Measurements from ENCODE around the gene KCNN3.
"Not testable (repeated sequence)": the region's sequence is repeated elsewhere in the genome, so short reads cannot be mapped to it uniquely, and the experiment has no call there.

KCNN3 gene

DNA sequence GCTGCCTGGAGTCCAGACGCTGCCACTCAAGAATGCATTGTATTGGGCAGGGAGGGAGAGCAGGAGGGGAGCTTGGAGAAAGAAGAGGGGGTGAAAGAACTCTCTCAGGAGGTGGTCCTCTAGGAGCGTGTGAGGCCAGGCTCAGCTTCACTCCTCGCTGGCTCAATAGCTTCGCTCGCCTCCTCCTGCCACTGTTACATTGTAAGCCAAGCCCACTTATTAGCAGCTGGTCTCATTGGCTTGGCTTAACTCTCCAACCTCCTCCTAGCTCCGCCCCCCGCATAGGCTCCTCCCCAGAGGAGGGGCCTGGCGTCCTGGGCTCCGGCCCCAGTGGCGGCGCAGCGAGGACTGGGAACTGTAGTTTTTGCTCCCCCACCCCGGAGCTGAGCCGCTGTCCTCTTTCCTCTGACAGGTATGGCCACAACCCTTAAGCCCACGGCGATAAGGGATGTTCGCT lies at the start of gene KCNN3:
TSS of gene KCNN3 (minus strand) at position 167 of the 457 bp plus-strand sequence. CDS start 317 bp downstream, outside the sequence.
- DNase-seq (ENCODE audit: low read depth, low spot score): peak; percentile 91

DNA sequence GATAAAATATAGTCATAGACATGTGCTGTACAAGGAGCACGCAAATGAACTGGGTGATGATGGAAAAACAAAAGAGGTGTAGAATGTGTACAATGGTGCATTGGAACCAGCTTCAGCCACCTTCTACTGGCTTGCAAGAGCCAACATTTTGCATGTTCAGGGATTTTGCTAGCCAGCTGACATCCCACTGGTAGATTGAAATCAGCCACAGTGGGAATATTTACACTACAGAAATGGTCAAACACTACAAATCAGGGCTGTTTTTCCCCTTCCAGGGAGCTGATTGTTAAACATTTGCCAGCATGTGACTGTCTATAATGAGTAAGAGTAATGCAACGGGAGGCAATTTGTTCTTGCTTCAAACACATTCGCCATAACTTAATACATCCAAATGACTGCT lies 43.2 kb upstream of the KCNN3 start:
- no peak for DNase-seq (ENCODE audit: low read depth, low spot score)

DNA sequence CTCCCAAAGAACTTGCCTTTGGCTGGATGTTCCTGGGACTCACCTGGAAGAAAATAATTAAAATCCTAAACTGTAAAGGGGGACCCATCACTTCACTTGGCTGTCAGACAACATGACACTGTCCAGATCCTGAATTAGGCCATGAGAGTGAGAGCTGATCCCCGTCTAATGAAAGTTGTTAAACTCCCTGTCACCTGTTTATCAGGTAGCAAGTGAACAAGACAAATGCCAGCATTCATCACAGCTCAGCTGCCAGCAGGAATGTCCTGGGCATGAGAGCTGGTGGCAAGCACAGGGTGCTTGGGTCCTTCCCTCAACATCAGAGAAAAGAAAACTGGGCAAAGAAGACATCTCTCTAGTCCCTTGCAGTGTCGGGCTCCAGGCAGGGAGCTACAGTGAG lies 42.7 kb upstream of the KCNN3 start:
- no peak for DNase-seq (ENCODE audit: low read depth, low spot score)

DNA sequence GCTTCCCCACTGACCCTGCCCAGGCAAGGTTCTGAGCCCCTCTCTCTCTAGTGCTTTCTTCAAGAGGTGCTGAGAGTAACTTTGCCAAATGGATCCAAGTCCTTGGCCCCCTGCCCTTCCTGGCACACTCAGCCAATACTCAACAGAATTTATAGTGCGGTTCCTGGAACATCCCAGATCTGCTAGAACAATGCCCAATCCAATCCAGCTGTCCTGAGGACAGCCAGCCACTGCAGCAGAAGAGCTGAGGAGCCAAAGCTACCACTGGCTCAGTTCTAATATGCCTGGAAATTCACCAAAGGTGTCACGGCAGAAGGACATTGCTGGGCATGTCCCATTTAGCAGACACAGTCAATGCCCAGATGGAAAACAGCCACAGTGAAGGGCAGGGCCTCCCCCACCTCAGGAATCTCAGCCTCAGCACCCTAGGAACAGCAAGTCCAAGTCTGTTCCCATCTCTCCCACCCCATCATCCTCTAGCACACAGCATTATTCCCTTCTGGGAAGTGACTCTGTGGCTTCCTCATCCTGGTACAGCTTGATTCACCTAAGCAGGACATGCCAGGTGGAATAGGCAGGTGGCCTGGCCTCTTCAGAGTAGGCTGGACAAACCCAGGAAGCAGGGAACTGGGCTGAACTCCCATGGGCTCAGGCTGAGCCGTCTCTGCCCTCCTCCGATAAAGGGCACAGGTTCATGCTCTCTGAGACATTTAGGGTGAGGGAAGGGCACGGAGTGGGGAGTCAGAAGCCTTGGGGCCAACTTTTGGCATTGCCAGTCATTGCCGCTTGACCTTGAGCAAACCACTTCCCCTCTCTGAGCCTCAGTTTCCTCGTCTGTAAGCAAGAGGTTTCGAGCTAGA lies 41.8 kb upstream of the KCNN3 start:
- DNase-seq (ENCODE audit: low read depth, low spot score): no peak

DNA sequence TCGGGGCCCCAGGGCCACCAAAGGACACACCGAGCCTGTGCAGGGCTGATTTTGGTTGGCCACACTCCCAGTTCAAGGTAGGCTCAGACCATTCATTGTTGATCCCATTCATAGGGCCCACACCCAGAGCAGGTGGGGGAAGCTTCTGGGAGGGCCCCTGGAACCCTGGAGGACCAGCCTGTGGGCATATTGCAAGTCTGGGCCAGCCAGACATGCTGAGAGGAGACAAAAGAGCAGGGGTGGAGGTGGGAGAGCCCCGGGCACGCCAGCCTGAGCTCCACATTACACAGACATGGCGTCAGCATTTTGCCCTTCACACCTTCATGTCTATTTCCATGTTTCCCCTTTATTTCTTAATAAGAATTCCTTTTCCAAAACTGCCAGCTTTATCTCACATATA lies 40.8 kb upstream of the KCNN3 start:
- no peak for DNase-seq (ENCODE audit: low read depth, low spot score)

DNA sequence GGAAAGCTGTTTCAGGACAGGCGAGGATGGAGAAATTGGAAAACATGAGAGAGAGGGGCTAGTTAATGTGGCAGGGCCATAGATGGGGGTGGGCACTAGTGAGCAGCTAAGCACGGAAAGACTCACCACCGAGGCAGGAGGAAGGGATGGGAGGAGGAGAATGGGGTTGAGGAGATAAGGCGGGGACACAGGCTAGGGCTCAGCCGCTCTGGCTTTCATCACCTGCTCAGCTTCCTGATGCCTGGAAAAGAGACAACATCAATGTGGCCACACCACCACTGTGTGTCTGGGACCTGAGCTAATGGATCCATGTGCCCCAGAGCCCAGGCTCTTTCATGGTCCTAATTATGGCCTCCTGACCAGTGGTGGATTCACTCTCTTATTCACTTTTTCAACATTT lies 38.9 kb upstream of the KCNN3 start:
- DNase-seq (ENCODE audit: low read depth, low spot score): no peak

DNA sequence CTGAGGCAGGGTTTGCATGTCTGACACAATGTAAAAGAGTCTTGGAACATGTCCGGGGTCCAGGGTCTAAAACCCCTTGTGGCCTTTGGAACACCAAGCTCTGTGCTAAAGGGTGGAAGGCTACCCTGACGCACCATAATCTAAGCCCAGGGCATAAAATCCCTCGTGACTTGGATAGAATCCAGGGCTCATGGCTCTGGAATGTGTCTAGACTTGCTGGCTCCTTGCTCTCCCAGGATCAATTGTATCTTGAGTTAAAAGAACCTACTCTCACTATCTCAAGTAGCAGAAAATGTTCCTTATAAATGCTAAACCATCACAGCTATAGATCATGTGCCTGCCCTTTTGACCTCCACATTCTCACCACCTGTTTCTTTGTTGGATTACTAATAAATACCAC lies 38.0 kb upstream of the KCNN3 start:
- DNase-seq (ENCODE audit: low read depth, low spot score): not testable (repeated sequence)

DNA sequence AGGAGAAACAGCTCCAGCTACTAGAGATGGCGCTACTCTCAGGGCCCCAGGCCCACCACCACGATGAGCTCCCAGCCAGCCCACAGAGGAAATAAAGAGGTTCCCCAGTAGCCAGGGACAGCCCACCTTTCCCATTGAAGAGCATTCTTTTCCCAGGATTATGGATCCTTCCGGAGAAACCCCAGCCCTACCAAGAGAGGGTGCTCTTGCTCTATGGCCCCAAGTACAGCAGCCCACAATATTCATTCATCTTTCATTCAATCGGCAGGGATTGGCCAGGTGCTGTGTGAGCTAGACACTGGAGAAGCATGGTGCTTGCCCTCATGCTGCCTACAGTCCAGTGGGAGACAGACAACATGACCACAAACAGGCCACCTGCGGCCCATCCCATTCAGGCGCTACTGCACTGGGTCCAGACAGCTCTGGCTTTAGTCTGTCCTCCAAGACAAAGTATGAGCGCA lies 36.6 kb upstream of the KCNN3 start:
- peak; percentile 5 for DNase-seq (ENCODE audit: low read depth, low spot score)

DNA sequence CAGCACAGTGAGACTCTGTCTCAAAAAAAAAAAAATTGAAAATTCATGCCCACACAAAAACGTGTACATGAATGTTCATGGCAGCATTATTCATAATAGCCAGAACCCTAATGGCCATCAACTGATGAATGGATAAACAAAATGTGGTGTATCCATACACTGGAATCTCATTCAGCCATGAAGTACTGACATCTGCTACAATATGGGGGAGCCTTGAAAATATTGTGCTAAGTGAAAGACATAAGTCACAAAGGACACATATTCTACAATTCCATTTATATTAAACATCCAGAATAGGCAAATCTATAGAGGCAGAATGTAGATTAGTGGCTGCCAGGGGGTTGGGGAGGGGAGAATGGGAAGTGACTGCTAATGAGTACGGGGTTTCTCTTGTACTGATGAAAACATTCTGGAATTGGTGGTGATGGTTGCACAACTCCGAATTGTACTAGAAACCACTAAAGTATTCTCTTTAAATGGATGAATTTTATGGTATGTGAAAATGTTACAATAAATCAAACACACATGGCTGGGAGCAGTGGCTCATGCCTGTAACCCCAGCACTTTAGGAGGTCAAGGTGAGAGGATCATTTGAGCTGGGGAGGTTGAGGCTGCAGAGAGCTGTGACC lies 33.0 kb upstream of the KCNN3 start:
- no peak for DNase-seq (ENCODE audit: low read depth, low spot score)

DNA sequence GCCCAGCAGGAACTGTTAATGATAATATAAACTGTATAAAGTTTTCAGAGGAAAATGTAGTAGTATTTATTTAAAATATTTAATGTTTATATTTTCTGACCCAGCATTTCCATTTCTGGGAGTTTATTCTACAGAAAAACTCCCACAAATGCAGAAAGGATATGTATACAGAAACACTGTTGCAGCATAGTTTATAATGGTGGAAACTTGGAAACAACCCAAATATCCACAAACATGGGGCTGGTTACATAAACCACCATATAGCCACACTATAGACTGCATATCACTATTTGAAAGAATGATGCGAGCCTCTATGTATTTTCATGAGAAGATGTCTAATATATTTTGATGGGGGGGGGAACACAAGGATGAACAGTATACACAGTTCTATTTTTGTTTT lies 31.5 kb upstream of the KCNN3 start:
- no peak for DNase-seq (ENCODE audit: low read depth, low spot score)

DNA sequence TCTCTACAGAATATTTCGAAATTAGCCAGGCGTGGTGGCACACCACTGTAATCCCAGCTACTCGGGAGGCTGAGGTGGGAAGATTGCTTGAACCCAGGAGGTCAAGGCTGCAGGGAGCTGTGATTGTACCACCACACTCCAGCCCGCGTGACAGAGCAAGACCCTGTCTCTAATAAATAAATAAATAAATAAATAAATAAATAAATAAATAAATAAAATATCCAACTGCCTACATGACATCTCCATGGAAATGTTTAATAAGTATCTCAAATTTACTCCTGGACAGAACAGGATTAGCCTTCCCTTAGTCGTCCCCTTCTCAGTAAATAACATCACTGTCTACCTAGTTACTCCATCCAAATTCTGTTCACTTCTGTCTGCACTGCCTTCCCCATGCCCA lies 29.0 kb upstream of the KCNN3 start:
- DNase-seq (ENCODE audit: low read depth, low spot score): no peak

DNA sequence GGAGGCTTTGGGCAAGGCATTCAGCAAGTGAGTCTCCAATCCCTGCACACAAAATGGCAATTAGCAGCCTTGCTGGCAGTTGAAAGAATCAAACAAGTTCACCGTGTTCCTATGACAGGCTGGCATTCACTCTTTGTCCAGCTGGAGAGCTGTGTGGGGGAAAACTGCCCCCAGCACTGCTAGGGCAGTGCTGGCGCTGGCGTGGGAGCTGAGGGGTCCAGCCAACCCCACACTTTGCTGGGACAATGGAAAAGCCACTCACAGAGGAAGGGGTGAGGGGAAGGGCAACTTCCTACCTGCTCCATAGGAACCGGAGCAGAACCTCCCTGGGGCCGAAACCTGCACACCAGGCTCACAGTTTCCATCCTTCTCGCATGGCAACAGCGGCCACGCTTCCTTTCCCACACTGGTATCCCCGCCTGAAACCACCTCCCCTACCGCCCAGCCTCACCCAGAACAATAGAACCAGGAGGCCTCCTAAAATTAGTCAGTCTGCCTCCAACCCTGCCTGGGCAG lies 26.7 kb upstream of the KCNN3 start:
- no peak for DNase-seq (ENCODE audit: low read depth, low spot score)

DNA sequence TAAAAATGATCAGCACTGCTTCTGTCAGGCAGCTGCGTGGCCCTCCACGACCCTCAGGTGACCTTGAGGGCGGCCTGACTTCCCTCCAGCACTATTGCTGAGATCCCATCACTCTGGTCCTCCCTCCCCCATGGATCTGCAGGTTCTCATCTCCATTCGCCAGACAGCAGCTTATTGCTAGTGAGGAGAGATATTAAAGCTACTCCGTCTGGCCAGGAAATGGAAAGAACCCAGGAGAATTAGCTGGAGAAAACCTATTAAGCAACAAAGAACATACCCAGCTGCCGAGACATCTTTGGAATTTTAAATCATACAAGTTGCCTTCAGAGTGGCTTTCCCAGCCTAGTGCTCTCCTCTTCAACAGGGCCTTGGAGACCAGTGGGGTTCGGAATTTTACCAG lies 25.7 kb upstream of the KCNN3 start:
- no peak for DNase-seq (ENCODE audit: low read depth, low spot score)

DNA sequence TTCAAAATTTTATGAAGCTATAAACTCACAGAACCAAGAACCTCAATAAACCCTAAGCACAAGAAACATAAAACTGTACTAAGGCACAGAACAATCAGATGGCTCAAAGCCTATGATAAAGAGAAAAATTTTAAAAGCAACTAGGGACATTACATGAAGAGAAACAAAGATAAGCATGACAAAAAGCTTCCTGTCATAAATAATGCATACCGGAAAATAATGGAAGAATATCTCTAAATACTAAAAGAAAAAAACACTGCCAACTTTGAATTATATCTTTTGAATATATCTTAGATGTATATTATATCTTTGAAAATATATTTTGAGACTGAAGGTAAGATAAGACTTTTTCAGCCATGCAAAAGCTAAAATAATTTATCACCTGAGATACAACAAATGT lies 21.4 kb upstream of the KCNN3 start:
- no peak for DNase-seq (ENCODE audit: low read depth, low spot score)

DNA sequence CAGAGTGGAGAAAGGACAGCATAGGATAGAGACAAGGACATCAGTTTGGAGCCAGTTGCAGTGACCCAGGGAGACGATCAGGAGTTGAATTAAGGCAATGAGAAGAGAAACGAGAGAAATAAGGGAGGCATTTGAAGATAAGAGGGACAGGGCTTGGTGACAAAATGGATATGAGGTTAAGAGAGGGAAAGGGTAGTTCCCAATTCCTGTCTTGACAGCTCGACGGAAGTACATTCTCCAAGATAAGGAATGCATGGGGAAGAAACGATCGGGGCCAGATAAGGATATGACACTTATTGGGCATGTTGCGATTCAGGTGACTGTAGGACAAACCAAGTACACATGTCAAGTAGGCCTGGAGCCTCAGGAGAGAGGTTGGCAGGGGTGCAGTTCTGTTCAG lies 18.7 kb upstream of the KCNN3 start:
- DNase-seq (ENCODE audit: low read depth, low spot score): no peak

DNA sequence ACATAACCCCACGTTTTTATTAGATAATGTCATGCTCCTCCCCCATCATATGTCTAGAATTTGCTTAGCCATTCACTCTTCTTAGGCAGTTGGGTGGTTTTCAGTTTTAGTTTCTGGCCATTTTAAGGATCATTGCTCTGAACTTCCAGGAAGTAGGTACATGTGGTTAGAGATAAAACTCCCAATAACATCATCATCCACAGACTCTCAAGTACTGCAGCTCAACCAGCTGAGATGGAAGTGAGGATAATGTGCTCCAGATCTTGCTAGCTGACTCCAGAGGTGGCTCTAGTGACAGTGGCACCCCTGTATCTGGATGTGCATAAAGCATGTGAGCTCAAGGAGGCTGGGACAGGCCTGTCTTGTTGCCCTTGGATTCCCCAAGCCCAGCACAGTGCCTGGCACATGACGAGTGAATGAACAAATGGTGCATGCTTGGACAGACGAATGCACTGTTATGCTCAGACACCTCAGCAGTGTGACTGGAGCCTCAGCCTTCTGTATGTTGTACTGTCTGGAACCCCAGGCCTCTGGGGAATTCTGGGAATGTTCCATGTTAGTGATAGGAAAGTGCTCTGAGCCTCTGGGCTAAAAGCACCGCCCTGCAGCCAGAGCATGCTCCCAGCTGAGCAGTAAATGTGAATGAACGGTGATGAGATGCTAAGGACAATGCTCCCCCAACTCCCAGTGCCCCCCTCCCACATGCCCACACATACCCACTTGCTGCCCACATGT lies 16.4 kb upstream of the KCNN3 start:
- no peak for DNase-seq (ENCODE audit: low read depth, low spot score)

DNA sequence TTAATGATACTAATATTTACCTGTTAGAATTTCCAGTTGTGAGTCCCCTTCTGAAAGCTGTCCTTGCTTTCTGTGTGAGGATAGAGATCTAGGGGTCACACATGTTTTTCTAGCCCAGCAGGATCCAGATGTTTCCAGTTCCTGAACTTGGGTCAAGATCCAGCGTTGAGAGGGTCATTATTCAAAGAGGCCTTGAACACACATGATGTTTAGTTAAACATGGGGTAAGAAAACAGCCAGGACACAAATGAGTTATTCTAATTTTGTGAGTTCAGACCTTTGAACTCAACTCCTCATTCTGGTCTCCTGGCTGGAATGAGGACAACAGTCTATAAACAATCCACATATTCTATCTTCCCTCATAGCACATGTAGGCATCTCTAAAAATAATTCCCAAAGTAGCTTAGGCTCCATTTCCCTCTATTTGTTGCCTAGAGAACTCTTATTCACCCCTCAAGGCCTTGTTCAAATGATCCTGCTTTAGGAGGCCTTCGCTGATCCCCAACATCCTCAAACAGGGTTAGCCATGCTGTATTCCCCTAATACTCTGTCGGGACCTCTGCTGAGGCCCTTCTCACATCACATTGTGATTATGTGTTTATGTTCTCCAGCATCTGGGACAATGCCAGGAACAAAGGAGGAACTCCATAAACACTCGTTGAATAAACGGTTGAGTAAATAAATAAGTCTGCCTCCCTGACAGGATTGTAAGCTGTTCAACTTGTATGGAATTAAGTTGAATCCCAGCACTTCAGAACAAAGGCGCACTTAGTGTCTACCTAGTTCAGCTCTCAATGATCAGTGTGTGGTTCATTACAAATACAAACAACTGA lies 15.0 kb upstream of the KCNN3 start:
- DNase-seq (ENCODE audit: low read depth, low spot score): no peak

DNA sequence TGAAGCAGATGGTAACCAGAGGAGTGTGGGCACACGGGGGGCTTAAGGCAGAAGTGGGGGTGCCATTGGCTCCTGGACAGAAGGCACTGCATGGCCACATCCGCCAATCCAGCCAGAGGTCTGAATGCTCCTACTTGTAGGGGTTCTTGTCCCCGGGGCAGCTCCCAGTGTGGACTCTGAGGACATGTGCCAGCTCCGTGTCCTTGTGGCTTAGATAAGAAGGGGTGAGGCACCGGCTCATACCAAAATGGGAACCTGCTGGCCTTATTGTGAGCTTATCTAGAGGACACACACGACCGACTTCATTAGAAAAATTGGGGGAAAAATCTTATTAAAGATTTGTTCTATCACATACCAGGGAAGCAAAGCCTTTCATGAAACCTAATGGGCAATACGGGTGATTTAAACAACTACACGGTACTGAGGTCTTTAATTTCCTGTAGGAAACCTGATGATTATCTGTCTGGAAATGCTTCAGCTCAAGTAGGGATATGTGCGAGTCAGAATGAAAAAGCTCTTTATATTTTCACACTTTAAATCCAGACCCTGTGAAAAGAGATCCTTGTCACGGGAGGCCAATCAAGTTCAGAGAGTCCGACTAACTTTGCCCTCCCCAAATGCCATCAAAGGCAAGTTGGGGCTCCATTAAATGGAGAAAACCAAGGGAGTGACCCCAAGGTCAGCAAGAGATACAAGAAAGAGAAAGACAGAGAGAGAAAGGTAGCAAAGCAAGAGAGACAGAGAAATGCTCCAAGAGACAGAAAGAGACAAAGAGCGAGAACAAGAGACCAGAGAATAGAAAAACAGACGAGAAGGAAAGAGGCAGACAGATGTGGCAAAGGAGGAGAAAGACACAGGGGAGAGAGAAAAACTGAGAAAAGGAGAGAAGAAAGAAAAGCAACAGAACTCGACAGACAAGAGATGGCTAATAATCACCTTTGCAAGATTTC lies 14.1 kb upstream of the KCNN3 start:
- DNase-seq (ENCODE audit: low read depth, low spot score): no peak

DNA sequence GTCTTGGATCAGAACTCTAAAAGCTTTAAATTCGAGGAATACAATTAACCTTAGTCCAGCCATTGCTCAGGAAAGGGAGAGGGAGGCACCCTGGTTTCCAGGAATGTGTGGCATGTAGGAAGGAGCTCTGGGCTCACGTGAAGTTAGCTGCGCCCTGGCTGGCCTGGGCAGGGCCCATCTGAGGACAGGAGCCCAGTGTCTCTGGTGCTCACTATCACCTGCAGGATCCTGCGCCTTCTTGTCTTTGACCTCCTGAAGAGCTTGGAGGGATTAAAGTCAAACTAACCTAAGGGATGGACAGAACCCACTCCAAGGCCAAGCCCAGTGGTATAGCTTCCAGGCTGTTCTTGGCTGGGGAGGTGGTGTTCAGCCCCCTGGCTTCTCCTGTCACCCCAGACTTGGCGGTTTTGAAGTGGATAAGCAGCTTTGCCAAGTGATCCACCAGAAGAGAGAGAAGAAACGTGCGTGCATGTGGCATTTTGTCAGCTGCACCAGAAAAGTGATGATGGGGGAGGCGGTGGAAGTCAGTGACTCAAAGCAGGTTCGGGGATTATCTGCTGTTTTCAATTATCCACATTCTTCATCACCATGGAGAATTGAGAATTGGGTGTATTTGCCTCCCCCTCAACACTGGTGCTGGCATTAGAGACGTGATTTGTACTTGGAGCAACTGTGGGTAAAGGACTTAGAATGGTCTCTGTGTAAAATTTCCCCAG lies 11.9 kb upstream of the KCNN3 start:
- no peak for DNase-seq (ENCODE audit: low read depth, low spot score)
